ENCODE measurements around the gene RHBDF1. TPM values are rescaled to one million over a fixed set of nuclear protein-coding genes. Genes with fewer than 3 reads are reported as not detected.
A peak's percentile ranks its signal among the peaks of the same experiment; 100 is the strongest.

RHBDF1 gene
- total and polyA plus RNA-seq, 2 donors (not counting 1 experiment from before 2014, with no cell fraction given): 40.5 to 53.8 TPM

GRCh38 chr16:96935-97381 is 24.5 kb upstream of the RHBDF1 start:
- Histone ChIP-seq H3K36me3 (ENCODE audit: control insufficient read depth, insufficient read depth, low read length) (peaks cover 8% of the 10 kb centered on the region), H3K9ac (ENCODE audit: insufficient read depth, low read length) (no peak overlapping the region), H3K79me2 (ENCODE audit: control insufficient read depth, insufficient read depth, low read length) (no peaks in the 10 kb centered on the region), H3K27ac (ENCODE audit: insufficient read depth, low read length) (no peak overlapping the region), H4K20me1 (ENCODE audit: control insufficient read depth, extremely low read depth, insufficient read depth, low read length) (no peaks in the 10 kb centered on the region), H3K4me1 (ENCODE audit: control insufficient read depth, extremely low read depth, insufficient read depth, low read length) (peaks cover 10% of the 10 kb centered on the region), H3K9me3 (ENCODE audit: control insufficient read depth, insufficient read depth, low read depth, low read length) (no peaks in the 10 kb centered on the region), H3K27me3 (ENCODE audit: control insufficient read depth, insufficient read depth, low read length) (no peaks in the 10 kb centered on the region), H3K4me2 (ENCODE audit: extremely low read depth, insufficient read depth, low read length) (no peak overlapping the region), H2AFZ (ENCODE audit: low read length) (no peak overlapping the region), H3K4me3 (replicated peaks in 1 of 4; ENCODE audit: control extremely low read depth in 1 of 4, insufficient read depth in 1 of 4, low read depth in 3 of 4, low read length in 4 of 4) (no peak overlapping the region)
- TF ChIP-seq CTCF (conservative IDR thresholded peaks at IDR 0.05 in 1 of 2, IDR thresholded peaks at IDR 0.05 in 1 of 2; ENCODE audit: low read depth in 1 of 2, low read length in 2 of 2) (peak; percentile 94 to 97), EZH2 (IDR thresholded peaks at IDR 0.05; ENCODE audit: low read length, missing control alignments) (no peak)
- DNase-seq (ENCODE audit: low read depth in 2 of 2): peak; percentile 79 to 85

DNA sequence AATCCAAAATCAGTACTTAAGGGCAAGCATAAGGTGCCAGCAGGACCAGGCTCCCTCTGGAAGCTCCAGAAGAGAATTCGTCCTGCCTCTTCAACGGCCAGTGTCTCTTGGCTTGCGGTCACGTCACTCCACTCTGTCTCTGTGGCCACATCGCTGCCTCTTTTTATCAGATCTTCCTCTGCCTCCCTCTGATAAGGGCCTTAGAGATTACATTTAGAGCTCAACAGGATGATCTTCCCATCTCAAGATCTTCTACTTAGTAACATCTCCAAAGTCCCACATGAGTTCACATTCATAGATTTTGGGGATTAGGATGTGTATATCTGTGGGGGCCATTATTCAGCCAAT is 22.5 kb upstream of the RHBDF1 start:
- H4K20me1 ChIP-seq (ENCODE audit: control insufficient read depth, extremely low read depth, insufficient read depth, low read length): no peaks in the 10 kb centered on the region
- no peak overlapping the region for H3K4me2 ChIP-seq (ENCODE audit: extremely low read depth, insufficient read depth, low read length)
- no peak overlapping the region for H3K9ac ChIP-seq (ENCODE audit: insufficient read depth, low read length)
- no peak overlapping the region for H3K27ac ChIP-seq (ENCODE audit: insufficient read depth, low read length)
- no peak overlapping the region for H3K4me3 ChIP-seq (replicated peaks in 1 of 4; ENCODE audit: control extremely low read depth in 1 of 4, insufficient read depth in 1 of 4, low read depth in 3 of 4, low read length in 4 of 4)
- H3K4me1 ChIP-seq (ENCODE audit: control insufficient read depth, extremely low read depth, insufficient read depth, low read length): peaks cover 4% of the 10 kb centered on the region
- no peak overlapping the region for H2AFZ ChIP-seq (ENCODE audit: low read length)
- no peaks in the 10 kb centered on the region for H3K27me3 ChIP-seq (ENCODE audit: control insufficient read depth, insufficient read depth, low read length)
- no peak for DNase-seq (ENCODE audit: low read depth in 2 of 2)
- TF ChIP-seq CTCF (conservative IDR thresholded peaks at IDR 0.05 in 1 of 2, IDR thresholded peaks at IDR 0.05 in 1 of 2; ENCODE audit: low read depth in 1 of 2, low read length in 2 of 2) (no peak), EZH2 (IDR thresholded peaks at IDR 0.05; ENCODE audit: low read length, missing control alignments) (no peak)
- H3K36me3 ChIP-seq (ENCODE audit: control insufficient read depth, insufficient read depth, low read length): peaks cover 12% of the 10 kb centered on the region
- no peaks in the 10 kb centered on the region for H3K79me2 ChIP-seq (ENCODE audit: control insufficient read depth, insufficient read depth, low read length)
- no peaks in the 10 kb centered on the region for H3K9me3 ChIP-seq (ENCODE audit: control insufficient read depth, insufficient read depth, low read depth, low read length)

DNA sequence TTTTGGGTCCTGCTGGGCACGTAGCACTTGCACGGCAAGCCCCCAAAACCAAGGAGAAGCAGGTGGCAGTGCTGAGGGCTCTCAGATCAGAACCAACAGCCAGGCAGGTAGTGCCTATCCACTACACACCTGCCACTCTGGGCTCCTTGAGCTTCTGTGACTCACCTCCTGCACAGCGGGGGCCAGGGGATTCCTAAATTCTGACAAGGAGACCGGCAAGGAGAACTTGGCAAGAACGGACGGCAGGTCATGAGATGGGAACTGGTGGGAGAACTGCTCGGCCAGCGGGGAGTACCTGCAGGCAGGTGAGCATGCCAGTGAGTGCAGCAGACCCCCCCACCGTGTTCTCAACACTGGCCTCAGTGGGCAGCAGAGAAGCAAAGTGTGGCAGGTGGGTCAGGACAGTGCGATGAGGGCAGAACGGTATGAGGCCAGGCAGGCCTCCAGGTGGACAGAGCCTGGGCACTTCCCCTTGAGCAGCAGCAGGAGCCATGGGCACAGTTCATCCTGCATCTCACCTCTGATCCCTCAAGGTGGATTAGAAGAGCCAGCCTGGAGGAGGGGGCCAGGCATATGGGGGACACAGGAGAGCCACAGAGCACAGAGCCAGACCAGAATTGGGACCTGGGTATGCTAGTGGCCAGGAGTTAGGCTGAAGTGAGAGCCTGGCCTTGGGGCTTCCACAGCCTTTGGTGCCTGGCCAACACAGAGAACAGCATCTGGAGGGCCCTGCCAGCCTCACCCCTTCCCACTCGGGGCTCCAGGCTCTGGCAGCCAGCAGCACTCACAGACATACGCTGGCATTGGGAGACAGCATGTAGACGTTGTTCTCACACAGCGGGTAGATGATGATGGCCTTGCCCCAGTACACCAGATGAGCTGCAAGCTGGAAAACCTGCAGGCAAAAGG is 20.3 kb upstream of the RHBDF1 start:
- Histone ChIP-seq H3K4me2 (ENCODE audit: extremely low read depth, insufficient read depth, low read length) (no peak overlapping the region), H3K27me3 (ENCODE audit: control insufficient read depth, insufficient read depth, low read length) (no peaks in the 10 kb centered on the region), H2AFZ (ENCODE audit: low read length) (no peak overlapping the region), H3K27ac (ENCODE audit: insufficient read depth, low read length) (no peak overlapping the region), H4K20me1 (ENCODE audit: control insufficient read depth, extremely low read depth, insufficient read depth, low read length) (no peaks in the 10 kb centered on the region), H3K4me3 (replicated peaks in 1 of 4; ENCODE audit: control extremely low read depth in 1 of 4, insufficient read depth in 1 of 4, low read depth in 3 of 4, low read length in 4 of 4) (no peak overlapping the region), H3K9me3 (ENCODE audit: control insufficient read depth, insufficient read depth, low read depth, low read length) (no peaks in the 10 kb centered on the region), H3K36me3 (ENCODE audit: control insufficient read depth, insufficient read depth, low read length) (peaks cover 19% of the 10 kb centered on the region), H3K79me2 (ENCODE audit: control insufficient read depth, insufficient read depth, low read length) (peaks cover 2% of the 10 kb centered on the region), H3K9ac (ENCODE audit: insufficient read depth, low read length) (no peak overlapping the region), H3K4me1 (ENCODE audit: control insufficient read depth, extremely low read depth, insufficient read depth, low read length) (peaks cover 4% of the 10 kb centered on the region)
- TF ChIP-seq CTCF (conservative IDR thresholded peaks at IDR 0.05 in 1 of 2, IDR thresholded peaks at IDR 0.05 in 1 of 2; ENCODE audit: low read depth in 1 of 2, low read length in 2 of 2) (no peak), EZH2 (IDR thresholded peaks at IDR 0.05; ENCODE audit: low read length, missing control alignments) (no peak)
- DNase-seq (ENCODE audit: low read depth in 2 of 2): no peak

Data from fibroblast of lung (primary cell).